HG03060 (cell line): ENCODE results near the gene CES2.
"Not testable (repeated sequence)": the region's sequence is repeated elsewhere in the genome, so short reads cannot be mapped to it uniquely, and the experiment has no call there.

Experiments used
- ATAC-seq: cut with Tn5 transposase; IDR thresholded peaks from one replicate; pipeline ENCODE4 v1.9.1; 2021; ENCODE audit warnings: low read depth, moderate number of reproducible peaks; ENCODE audit not compliant: unreplicated experiment

The CES2 gene, protein sequence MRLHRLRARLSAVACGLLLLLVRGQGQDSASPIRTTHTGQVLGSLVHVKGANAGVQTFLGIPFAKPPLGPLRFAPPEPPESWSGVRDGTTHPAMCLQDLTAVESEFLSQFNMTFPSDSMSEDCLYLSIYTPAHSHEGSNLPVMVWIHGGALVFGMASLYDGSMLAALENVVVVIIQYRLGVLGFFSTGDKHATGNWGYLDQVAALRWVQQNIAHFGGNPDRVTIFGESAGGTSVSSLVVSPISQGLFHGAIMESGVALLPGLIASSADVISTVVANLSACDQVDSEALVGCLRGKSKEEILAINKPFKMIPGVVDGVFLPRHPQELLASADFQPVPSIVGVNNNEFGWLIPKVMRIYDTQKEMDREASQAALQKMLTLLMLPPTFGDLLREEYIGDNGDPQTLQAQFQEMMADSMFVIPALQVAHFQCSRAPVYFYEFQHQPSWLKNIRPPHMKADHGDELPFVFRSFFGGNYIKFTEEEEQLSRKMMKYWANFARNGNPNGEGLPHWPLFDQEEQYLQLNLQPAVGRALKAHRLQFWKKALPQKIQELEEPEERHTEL

GRCh38 chr16:66935314-66936011 is at the start of gene CES2:
TSS of gene CES2 (plus strand) at chr16:66935516. CDS start at chr16:66935636, 120 bp downstream.
- ATAC-seq, result no peak

DNA sequence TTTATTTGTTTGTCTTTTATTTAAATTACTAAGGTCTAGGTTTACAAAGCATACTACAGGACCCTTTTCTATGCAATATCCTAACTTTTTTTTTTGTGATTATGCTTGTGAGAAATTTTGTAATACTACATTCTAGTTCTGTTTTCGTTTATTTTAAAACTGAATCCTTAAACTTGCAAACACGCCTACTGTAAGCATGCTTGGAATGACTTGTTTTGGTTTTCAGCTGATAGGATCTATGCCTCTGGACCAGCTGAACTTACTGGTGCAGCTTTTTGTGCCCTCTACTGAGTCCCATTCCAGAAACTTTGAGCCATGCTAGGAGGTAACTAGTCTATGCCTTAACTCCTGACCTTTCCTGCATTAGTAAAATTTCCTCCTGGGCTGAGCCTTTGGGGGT is 49.0 kb upstream of the CES2 start:
- ATAC-seq, result no peak

DNA sequence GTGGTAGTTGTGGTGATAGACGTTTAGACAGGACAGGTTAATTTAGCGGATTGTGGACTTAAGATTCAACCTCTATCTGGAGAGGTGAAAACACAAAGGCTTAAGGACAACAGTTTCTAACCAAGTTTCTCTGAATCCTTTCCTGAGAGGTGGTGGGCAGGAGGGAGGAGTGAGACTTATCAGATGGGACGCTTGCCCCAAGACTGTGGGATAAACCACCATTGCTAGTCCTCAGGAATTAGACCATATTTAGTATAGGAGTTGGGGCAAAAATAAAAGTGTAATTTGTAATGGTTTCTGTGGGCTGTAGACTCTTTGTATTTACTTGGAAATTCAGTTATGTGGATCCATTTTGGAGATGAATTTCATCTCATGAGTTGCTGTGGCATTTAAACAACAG is 48.4 kb upstream of the CES2 start:
- no peak for ATAC-seq

DNA sequence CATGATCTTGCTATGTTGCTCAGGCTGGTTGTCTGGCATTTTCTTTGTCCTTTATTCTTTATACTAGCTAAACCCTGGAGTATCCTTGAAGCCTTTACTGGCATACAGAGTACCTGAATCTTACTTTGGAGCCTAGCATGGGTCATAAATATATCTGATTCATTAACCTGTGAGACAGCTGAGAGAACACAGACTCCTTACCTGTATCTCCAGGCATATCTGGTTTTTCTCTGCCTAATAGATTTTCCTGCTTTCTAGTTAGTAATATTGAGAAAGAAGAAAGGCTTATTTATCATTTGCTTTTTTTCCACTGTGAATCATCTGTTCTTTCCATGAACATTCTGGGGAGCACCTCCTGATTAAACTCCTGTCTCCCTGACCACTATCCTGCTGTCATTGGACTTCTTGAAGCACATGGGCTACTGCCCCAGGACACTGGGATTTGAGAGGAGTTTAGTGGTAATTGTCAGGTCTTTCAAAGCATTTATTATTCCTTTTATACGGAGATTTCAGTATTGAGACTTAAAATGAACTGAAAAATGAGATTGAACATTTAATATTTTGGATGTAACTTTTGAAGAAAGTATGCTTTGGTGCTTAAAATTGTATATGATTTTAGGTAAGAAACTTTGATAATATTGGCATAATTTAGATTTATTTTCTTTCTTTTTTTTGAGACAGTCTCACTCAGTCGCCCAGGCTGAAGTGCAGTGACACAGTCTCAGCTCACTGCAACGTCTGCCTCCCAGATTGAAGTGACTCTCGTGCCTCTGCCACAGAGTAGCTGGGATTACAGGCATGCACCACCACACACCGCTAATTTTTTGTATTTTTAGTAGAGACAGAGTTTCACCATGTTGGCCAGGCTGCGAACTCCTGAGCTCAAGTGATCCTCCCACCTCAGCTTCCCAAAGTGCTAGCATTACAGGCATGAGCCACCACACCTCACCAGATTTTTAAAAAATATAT is 46.4 kb upstream of the CES2 start:
- no peak for ATAC-seq

- ATAC-seq, result no peak
Measured at GRCh38 chr16:66889622-66890021, 45.7 kb upstream of the CES2 start.

DNA sequence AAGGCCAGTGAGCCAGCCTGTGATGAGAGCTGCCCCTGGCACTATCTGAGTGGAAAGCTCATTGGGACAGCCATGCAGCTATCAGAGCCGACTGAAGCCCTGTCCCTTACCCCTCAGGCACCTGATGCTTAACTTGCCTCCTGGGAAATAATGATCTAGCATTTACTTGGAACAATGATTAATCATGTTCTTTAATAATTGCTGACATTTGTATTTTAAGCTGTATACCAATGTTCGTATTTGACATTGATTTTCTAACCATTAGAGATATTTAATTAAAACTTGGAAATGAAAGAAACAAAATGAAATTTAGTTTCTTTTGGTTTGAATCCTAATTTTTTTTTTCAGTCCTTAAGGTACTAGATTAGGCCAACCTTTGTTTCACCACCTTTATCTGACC is 44.5 kb upstream of the CES2 start:
- ATAC-seq, result no peak

DNA sequence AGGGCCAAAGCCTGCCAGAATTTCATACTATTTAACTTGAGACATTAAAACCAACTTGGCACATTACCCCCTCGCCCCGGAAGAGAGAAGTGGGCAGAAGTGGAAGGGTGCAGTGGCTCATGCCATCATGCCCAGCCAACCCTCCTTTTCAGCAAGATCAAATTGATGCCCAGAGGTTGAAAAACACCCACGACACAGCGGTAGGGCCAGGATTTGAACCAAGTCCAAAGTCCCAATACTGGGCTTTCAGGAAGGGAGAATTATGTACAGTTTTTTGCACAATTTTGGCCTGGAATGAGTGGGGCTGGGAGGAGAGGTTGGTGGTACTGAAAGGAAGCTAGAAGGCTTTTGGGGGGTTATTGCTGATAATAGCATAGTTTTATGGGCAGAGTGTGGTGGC is 44.0 kb upstream of the CES2 start:
- no peak for ATAC-seq

GRCh38 chr16:66891797-66892196 is 43.5 kb upstream of the CES2 start:
- no peak for ATAC-seq

DNA sequence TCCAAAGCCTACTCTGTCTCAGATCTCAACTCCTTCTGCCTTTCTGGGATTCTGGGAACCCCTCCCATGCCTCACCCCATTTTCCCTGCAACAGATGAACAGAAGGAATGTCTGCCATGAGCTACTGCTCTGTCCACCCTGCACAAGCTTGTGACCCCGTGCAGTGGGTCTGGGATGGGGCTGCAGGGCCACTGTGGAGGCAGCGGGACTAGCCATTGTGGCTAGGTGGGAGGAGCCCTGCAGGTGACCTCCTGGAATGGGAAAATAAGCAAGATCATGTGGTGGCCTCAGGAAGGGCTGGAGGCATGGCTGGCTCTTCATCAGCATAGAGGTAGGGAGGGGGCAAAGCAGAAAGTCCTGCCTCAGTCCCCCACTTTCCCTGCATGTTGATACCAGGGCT is 41.3 kb upstream of the CES2 start:
- no peak for ATAC-seq

DNA sequence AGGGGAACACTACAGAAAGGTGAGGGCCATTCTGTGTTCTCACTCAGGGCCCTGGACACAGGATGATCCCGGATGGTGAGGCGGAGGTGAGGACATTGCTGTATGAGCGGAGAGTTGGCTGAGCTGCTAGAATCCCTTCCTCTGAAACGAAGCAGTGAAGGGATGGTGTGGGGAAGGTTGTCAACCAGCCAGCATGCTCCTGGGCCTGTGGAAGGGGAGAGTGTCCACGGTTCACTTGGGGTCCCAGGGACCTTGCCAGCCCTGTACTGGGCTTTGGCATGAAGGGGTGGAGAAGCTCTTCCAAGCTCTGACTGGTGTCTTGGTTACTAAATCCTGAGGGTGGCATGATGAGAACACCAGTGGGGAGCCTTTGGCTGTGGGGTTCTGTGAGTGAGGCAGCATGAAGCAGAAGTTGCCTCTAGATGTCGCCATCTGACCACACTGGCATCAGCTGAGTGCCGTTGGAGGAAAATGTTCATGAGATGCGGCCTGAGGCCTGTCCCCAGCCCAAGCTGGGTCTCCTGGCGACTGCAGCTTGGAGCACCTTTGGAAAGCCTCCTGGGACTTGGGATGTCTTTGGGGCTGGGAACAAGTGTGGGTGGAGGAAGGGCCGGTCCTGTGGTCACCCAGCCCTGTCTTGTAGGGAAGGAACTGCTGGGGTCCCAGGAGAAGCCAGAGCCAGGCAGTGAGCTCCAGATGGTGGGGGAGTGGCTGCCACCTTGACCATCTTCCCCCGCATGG is 40.2 kb upstream of the CES2 start:
- no peak for ATAC-seq

GRCh38 chr16:66895689-66895979 is 39.7 kb upstream of the CES2 start:
- ATAC-seq, result no peak

DNA sequence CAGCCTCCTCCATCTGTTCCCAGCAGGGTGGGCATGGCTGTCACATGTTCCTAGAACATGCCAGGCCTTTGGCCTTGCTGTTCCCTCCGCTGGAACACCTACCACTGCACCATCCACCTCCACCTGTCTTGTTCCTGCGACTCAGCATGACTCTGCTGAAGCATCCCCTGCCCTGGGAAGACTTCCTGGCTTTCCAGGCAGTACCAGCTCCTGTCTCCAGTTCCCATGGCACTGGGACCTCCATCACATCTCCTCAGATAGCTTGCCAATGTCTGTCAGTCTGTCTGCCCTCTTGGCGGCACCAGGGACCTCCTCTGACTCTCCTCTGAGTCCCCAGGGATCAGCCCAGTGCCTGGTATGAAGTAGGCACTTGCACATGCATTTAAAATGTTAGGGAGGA is 39.3 kb upstream of the CES2 start:
- ATAC-seq, result no peak

DNA sequence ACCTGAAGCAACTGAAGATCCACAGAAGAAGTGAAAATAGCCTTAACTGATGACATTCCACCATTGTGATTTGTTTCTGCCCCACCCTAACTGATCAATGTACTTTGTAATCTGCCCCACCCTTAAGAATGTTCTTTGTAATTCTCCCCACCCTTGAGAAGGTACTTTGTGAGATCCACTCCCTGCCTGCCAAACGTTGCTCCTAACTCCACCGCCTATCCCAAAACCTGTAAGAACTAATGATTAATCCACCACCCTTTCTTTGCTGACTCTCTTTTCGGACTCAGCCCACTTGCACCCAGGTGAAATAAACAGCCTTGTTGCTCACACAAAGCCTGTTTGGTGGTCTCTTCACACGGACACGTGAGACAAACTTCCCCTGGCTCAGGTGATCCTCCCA is 38.6 kb upstream of the CES2 start:
- not testable (repeated sequence) for ATAC-seq

GRCh38 chr16:66898207-66898606 is 37.1 kb upstream of the CES2 start:
- no peak for ATAC-seq

GRCh38 chr16:66898933-66899309 is 36.4 kb upstream of the CES2 start:
- no peak for ATAC-seq

DNA sequence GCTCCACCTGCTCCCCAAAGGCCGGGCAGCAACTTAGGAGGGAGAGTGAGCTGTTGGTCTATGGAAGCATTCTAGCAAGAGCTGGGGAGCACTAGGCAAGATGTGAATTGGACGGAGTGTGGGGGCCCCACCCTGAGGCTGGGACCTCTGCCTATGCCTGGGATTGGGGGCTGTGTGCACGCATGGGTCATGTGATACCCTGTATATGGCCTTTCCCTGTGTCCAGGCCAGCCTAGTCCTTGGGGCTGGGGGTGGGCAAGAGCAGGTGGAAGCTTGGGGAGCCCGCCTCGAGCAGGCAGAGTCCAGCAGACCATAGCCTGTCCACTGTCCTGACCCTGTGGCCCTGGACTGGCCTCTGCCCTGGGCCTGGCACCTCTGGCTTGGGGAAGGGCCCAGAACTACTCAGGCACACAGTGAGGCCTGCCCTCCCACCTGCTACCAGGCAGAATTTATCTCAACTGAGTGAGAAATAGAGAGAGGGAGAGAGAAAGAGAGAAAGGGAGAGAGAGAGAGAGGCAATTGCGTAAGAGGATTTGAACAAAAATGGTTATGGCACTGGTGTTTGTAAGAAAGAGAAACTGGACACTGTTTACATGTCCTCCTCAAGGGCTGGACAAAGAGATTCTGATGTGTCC is 35.9 kb upstream of the CES2 start:
- no peak for ATAC-seq

- no peak for ATAC-seq
Measured at GRCh38 chr16:66899945-66900710, 35.2 kb upstream of the CES2 start.

GRCh38 chr16:66900721-66901441 is 34.4 kb upstream of the CES2 start:
- no peak for ATAC-seq
